GM21825 (cell line): ENCODE measurements around the gene PGAM5.

Experiments used
- ATAC-seq: cut with Tn5 transposase; IDR thresholded peaks from one replicate; pipeline ENCODE4 v1.9.1; 2021; ENCODE audit warnings: mild to moderate bottlenecking, moderate library complexity; ENCODE audit not compliant: unreplicated experiment

The PGAM5 gene

DNA sequence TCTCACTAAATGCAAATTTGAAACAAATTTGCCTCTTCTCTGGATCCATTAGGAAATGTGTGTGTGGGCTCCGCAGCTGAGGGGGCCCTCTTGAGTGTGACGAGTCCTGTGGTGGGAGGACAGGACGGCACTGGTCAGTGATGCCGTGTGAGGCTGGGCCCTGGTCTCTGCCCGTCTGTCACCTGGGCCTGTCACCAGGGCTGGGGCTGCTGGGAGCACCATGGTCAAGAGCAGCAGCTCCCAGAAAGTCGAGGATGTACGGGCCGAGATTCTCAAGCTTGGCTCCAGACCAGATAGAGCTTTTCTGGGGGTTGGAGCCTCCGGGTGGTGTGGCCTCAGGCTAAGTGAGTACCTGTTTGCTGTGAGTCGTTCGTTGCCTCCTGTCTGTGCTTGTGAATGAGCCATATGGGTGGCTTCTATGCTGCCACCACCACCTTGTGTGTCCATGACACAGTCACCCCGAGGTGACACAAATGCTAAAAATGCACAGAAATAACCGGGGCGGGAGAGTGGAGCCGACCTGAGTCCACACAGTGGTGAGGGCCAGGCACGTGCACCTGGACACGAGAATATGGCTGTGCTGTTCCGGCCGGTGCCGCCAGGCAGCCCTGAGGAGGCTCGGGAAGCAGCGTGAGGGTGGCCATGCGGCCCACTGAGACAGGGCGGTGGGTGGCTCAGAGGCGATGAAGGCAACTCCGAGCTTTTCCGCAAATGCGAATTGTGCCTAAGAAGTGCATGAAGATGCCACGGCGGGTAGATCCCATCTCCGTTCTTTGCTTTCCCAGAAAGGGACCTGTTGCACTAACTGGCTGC is 8.7 kb downstream of the PGAM5 start:
- ATAC-seq = no peak

DNA sequence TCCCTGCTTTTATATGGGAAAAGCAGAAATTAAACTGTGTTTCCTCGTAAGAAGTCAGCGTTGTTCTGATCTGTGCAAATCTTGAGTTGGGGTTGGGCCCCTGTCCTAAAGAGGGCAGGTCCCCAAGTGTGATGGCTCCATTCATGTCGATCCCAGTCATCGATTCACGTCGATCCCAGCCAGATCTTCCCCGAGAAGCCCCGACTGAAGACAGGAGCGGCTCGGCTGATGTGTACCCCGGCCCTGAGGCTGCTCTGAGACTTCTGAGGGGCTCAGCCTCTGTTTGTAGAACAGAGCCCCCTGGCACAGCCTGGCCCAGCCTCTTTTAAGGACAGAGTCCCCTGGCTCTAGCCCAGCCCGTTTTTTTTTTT is 9.3 kb downstream of the PGAM5 start:
- ATAC-seq = no peak

DNA sequence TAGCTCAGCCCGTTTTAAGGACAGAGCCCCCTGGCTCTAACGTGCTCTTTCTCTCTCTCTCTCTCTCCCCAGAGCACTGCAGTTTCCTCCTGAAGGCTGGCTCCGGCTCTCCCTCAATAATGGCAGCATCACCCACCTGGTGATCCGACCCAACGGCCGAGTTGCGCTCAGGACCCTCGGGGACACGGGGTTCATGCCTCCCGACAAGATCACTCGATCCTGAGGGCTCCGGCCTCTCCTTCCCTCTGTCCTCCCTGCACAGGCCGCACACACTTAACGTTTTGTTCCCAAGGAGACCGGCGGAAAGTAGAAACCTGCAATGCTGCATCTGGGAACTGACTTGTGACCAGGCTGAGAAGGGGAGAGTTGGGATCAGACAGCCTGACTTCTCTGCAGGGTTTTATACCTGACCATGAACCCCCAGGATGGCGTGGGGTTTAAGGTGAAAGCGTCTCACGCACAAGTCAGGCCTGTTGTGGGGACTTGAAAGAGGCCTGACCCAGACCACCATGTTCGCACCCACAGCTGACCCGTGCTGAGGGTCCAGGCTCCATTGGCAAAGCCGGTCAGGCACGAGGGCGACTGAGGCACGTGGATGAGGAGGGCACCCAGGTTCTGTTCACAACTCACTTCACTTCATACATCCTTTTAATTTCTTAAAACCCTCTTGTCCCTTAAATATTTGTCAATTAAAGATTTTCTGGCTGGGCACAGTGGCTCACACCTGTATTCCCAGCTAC is 10.1 kb downstream of the PGAM5 start:
- no peak for ATAC-seq

DNA sequence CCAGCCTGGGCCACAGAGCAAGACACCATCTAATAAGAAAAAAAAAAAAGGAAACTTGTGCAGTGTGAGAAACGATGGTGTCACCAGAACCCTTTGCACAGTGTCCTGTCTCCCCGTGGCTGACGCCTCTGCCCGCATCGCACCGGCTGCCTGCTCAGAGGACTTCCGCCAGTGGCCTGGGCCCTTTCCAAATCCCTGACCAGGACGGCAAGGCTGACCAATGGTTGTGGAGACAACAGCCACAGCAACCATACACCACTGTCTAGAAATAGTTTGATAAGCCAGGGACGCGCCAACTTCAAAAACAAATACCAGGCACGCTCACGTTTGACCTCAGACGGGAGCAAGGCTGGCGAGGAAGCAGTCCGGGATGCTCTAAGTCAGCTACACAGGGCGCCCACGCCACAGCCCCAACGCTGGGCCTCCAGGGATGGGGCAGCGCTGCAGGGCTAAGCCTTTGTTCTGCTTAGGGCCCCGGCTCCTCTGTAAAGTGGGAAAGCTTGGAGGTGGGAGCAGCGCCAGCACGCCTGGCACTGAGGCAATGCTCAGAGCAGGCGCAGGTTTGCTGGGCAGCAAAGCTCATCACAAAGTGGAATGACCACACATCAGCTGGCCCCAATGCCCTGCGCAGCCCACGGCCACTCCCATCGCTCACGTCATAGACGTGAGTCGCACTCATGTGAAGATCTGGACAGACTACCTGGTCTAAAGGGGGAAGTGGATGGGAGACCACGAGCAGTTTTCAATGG is 12.5 kb downstream of the PGAM5 start:
- no peak for ATAC-seq

DNA sequence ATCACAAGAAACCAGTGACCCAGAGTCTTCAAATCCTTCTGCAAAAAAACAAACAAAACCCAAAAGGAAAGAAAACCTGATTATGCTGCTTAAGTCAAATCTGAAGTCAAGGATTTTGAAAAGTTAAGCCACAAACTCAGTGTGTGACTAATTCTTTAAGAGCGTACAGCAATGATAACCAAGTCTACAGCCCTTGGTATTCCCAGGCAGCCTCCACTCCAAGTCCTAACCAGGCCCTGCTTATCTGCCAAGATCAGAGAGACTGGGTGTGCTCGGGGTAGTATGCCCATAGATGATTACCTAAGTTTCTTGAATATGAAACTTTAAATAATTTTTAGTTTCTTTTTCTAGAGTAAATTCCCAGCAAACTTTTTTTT is 13.1 kb downstream of the PGAM5 start:
- no peak for ATAC-seq

DNA sequence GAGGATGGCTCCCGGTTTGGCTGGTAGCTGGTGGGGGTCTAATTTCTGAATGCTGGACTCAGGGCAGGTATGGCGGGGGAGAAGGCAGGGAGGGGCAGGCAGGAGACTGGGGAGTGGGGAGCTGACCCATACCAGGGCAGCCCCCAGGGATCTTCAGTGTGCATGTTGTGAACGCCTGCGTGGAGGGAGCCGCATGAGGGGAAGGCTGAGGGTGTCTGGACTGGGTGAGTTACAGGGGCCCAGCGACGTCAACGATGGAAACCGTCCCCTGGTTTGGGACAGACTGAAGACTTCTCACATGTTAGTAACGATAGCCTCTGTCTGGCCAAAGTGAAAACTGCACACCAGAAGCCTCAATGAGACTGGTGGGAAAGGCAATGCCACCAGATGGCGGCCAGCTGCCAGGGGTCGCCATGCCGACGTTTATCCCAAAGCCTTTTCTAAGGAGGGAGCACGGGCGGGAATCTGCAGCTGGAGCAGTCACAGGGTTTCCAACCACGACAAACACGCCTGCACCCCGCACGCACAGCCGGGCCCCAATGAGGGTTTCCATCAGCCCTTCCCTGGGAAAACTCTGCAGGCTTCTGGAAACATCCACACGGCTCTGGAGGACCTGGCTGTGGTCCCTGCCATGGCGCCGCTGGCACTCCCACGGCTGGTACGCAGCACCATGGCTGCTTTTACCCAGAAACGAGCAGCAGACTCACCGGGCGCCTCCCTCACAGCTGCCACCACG is 14.0 kb downstream of the PGAM5 start:
- ATAC-seq = no peak

DNA sequence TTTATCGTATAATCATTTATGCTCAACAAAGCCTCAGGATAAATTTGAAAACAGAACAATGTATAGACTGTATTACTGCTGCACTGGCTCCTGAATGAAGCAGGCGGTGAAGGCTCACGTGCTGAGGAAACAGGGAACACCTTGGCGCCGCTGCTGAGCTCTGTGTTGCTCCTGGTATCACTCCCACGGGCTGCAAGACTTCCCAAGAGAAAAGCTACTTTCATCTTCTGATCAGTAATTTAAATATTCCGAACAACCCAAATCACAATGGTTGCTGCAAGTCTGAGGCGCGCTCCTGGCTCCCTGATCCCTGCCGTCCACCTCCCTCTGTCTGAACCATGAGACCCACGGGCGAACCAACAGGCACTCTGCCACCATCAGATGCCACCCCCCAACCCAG is 15.7 kb downstream of the PGAM5 start:
- ATAC-seq = no peak

DNA sequence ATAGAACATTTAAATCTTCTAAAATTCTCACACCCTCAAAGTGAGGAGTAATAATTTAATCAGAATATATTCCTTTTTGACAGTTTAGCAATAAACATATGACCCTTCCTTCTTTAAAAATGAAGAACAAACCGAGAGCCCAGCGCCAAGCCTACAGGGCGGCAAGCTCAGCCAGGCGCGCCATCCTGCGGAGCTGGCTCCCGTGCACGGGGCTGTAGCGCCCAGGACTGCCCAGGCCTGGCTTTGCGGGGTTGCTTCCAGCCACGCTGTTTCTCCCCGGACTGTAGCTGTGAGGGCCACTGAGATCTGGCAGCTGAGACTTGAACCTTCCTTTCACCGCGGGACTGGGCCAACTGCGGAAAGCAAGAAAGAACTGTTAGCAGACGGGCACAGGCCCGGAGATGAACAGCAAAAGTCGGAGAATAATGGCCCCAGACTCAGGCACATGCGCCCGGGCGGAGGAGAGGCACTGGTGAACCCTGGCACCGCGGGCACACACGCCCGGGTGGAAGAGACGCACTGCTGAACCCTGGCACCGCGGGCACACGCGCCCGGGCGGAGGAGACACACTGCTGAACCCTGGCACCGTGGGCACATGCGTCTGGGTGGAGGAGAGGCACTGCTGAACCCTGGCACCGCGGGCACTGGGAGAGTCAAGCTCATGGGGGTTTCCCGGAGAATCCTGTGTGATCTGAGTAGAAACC is 16.6 kb downstream of the PGAM5 start:
- no peak for ATAC-seq

DNA sequence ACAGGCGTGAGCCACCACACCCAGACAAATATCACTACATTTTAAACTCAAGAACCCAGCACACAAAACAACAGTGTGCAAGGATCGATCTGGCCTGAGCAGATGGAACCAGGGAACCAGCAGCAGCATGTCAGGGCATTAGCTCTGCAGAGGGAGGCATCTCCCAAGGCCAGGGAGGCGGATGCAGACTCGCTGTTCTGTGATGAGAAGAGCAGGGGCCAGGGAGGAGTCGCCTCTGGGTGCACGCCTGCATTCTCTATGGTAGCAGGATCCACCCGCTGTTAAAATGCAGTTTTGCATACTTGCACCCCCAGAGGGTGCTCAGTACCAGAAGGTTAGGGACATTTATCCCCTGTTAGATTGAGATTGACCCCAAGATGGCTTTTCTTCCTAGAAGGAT is 17.9 kb downstream of the PGAM5 start:
- no peak for ATAC-seq

DNA sequence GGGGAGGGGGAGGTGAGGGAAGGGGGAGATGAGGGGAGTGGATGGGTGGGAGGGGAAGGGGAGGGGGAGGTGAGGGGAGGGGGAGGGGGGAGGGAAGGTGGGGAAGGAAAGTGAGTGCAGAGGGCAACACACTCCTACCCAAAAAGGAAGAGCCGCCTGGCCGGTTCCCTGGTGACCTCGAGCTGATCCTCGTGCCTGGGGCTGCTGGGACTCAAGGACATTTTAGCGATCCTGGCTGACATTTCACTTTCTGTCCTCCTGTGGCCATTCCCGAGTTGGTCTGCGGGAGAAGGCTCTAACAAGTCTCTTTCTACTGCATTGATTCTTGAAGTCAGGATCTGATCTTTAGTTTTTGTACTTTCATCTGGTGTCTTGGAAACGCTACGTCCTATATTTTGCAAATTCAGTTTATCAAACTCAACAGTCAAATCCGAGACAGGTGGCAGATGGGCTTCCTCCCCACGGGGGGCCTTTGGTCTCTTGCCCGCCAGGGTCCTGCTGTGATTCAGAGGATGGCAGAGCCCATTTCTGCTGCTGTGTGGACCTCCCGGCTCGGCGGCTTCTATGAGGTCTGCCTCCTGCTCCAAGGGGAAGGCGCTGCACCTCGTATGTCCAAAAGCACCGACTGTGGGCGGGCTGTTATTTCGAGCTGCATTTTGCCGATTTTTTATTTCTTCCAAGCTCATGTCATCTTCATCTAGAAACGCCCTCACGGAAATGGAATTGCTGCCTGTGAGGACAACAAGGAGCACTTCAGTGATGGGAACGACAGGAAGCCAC is 19.1 kb downstream of the PGAM5 start:
- ATAC-seq = no peak

DNA sequence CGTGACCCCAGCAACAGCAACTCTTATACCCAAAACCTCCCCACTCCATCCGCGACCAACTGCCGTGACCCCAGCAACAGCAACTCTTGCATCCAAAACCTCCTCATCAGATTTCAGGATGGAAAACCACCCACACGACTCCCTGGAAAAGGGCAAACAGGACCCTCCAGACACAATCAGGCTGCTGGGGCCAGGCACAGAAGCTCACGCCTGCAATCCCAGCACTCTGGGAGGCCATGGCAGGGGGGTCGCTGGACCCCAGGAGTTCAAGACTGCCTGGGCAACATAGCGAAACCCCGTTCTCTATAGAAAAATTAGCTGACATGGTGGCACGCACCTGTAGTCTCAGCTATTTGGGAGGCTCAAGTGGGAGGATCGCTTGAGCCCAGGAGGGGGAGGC is 19.7 kb downstream of the PGAM5 start:
- no peak for ATAC-seq

DNA sequence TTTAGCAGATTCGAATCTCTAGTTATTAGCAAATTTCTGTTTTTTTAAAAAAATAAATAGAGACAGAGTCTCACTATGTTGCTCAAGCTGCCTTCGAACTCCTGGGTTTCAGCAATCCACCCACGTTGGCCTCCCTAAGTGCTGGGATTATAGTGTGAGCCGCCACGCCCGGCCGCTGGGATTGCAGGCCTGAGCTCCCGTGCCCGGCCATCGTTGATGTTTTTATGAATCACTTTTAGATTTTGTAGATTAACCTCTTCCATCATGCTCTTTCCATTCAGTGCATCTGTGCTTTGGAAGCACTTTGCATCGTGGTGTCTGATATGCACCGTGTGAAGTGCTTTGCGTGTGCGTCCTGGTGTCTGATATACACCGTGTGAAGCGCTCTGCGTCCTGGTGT is 20.9 kb downstream of the PGAM5 start:
- no peak for ATAC-seq

DNA sequence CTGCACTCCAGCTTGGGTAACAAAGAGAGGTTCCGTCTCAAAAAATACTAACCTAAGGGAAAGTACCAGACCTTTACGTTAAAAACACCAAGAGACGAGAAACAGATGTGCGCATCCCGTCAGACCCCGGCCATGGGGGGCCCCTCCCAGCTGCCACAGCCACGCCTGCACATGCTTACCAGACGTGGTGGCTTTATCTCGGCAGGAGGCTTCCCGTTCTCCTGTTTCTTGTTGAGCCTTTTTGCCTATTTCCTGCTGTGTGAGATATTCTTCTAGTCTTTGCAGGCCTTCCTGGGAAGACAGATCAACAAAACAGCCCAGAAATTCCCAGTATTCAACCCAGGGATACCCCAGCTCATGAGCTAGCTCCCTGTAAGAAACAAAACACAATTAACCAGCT is 23.6 kb downstream of the PGAM5 start:
- ATAC-seq = no peak

DNA sequence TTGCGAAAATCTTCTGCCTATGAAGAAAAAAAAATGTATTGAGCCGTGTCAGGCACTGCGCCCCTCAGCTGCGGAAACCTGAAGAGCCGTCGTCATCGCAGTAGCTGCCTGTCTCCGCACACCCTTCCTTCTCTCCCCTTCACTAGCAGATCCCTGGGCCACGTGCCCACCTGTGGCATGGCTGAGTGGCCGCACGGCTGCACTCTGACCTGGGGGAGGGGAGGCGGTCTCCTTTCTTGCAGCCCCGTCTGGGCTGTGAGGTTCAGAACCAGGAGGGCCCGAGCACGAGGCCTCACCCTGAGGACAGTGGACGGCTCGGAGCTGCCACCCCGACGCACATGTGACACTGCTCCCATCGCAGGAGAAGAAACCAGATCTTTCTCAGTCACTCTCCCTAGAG is 24.9 kb downstream of the PGAM5 start:
- no peak for ATAC-seq

DNA sequence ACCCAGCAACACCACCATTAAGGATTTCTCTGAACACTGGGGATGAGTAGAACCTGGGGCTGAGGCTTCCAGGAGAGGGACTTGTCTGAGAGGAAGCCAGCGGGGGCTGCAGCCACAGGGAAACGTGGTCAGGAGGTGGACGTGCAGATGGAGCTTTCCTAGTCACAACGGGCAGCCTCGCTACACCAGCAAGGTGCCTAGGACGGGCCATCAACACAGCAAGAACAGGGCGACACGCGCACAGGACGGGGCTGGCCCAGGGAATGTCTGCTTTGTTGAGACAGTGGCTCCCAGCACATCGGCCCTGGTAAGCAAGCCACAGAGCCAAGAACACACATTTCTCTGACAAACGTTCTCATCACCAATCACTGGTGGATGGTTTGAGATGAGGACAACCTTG is 25.7 kb downstream of the PGAM5 start:
- no peak for ATAC-seq

DNA sequence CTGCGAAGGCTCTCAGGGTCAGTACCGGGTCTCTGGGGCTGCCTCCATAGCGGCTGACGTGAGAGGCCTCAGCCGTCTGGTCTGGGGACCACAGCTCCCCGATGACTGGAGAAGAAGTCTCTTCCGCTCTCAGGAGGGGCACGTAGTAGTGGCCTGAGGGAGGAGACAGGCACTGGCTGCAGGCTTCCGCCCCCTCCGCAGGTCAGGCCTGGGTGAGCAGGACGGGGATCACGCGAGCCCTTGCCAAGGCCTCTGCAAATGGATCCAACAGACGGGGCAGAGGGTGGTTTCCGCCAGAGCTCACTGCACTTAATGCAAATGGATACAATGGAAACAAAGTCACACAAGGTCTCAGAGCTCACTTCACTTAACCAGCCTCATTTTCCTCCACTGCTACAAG is 26.3 kb downstream of the PGAM5 start:
- ATAC-seq = no peak

DNA sequence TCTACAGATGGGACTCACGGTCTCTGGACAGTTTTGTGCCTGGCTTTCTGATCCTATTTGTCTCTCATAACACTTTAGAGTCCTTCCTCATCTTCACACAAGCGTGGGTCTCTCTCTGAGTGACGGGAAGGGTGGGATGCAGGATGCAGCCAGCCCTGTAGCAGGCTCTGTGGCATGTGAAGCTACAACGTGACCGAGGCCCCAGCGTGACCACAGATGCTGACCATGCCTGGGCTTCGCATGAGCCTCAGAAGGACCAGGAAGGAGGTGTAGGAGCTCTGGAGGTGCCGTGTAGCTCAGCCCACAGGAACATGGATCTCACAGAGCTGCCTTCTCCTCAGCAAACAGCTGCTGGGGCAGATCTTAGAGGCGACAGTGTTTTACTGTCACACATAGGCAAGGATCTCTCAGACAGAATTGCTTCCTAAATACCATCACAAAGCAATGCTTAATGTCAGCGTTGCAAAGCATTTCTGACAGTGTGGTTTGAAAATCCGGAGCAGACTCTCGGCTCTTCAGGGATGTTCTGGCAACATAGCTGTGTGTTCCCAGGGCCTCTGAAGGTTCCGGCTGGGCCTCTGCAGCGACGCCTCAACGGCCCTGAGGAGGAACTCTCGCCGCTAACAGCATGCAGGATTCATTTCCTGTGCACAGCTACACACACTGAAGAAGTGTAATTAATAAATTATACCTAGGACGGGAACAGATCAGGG is 29.1 kb downstream of the PGAM5 start:
- ATAC-seq = no peak

DNA sequence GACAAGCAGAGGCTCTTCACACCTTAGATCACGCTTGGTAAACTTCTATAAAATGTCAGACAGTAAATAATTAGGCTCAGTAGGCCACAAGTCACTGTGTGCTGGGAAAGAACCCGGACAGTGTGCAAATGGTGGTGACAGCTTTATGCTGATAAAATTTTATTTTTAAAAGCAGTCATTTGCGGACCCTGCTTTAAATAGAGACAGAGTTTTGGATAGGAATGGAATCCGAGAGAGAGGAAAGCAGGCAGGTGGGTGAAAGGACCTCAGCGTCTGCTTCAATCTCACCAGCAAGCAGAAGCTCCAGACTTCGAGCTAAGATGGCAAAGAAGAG is 29.6 kb downstream of the PGAM5 start:
- ATAC-seq = no peak

DNA sequence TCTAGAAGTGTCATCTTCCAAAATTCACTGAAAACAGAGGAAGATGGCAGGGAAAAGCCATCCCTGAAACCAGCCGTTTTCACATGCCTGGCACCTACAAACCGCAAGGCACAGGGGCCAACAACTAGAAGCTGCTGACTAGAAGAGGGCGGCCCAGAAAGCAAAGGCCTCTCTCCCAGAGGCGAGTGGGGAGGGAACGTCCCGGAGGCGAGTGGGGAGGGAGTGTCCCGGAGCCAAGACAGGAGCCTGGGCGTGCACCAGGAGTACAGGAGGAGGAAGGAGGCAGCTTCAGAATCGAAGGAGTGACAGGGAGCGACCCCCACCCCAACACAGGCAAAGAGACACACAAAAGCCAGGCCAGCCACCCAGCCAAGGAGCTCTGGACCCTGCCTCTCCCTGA is 30.0 kb downstream of the PGAM5 start:
- no peak for ATAC-seq
